ENCODE data around the gene FAAP100.
"Not testable (repeated sequence)": the region's sequence is repeated elsewhere in the genome, so short reads cannot be mapped to it uniquely, and the experiment has no call there.

The FAAP100 gene

DNA sequence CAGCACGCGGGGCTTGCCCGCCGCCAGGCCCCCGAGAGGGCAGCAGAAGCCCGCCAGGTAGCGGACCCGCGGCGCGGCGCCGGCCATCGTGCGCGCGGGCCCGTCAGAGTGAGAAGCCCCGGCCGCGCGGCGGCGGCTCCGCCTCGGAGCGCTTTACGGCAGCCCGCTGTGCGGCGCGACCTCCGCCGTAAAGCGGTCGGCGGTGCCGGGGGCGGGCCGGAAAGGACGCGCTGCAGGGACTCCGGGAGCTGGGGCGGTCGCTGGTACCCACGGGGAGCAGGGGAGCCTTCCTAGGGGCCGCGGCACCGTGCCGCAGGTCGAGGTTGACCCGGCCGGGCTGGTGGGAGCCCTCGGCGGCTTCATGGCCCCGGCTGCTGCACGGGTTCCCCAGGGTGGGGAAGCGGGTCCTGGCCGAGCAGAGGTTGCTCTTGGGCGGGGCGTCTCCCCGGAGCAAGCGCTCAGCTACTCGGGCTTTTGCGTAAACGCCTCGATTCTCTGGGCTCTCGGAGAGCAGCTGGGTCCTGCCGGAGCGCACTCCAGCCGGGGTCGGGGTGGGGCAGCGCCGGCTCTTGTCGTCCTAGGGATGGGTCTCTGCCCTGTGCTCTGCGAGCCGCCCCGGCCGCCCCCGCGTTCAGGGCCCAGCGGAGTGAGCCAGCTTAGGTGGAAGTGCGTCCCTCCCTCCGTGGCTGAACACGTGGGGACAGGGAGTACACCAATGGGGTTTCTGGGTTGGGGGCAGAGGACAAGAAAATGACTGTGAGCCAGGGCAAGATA is at the start of gene FAAP100:
Gene FAAP100 (minus strand): TSS at position 110 of the 774 bp plus-strand sequence. CDS start 23 bp downstream, at position 87.
- no peak for DNase-seq

DNA sequence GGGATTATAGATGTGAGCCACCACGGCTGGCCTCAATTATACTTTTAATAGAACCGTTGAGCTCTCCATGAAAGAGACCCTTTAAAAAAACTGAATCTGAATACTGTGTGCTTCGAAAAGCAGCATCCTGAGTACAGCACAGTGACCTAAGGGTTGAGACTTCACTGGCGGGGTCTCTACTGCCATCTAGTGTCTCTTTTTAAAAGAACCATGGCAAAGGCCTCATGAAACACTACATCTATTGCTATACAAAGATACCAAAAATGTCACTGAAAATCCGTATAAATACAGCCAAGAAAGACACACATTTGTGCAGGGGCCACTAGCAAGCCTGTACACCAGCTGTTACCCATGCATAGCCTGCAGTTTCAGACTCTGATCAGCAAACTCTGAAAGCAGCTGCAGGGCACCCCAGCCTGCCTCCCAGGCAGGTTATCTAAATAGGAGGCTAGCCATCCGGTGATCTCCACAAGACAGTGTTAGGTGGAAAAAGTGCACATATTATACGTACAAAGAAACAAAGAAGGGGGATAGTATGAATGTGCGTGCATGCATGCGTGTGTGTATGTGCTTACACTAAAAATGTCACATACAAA is 49.5 kb upstream of the FAAP100 start:
- peak; percentile 37 for DNase-seq

- no peak for DNase-seq
These were observed 47.8 kb upstream of the FAAP100 start for GRCh38 chr17:81599719-81600486.

DNA sequence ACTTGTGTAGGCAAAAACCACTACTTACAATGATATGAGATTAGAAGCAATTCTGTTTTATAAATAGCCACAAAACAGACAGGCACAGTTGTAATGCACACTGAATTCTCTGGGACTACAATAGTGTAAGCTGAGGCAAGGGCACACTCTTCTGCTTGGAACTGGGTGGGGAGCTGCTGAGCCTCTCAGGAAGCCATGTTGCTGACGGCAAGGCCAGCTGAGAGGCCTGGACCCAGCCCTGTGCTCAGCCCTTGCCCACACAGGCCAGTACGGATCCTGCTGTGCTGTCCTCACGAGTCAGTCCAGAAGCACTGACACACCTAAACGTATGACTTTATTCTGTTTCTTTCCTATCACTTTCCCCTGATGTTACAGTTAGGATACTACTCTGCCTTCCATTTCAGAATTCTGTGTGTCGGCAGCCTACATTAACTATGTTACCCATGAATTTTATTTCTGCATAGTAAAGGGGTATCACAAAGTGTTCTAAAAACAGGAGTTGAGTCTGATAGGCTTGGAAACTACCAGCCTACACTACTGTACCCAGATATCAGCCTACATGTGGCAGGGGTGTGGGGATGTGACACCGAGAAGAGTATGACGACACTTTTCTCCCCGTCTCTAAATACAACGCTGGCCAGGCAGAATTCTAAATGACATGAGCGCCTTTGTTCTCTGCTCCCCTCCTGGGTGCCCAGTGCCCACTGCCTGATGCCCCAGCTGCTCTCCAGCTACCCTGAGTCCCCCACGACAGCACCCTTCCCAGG is 41.1 kb upstream of the FAAP100 start:
- DNase-seq = no peak

GRCh38 chr17:81591971-81592370 is 39.8 kb upstream of the FAAP100 start:
- DNase-seq = no peak

- no peak for DNase-seq
These were observed 38.0 kb upstream of the FAAP100 start for GRCh38 chr17:81590121-81590520.

DNA sequence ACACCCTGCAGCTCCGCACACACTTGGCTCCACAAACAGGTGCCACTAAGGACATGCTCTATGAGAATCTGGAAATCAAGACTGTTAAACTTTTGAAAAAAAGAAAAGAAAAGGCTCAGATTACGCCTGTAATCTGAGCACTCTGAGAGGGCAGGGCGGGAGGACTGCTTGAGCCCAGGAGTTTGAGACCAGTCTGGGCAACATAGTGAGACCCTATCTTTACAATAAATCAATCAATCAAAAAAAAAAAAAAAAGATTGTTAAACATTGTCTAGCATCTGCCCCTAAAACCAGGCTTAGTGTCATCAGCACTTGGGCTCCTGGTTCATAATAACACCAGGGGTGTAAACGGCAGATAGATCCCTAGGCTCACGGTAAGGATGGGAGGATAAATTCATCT is 37.5 kb upstream of the FAAP100 start:
- no peak for DNase-seq

- DNase-seq = no peak
These were observed 33.9 kb upstream of the FAAP100 start for GRCh38 chr17:81586096-81586495.

- not testable (repeated sequence) for DNase-seq
These were observed 32.6 kb upstream of the FAAP100 start for GRCh38 chr17:81584771-81585170.

- no peak for DNase-seq
These were observed 31.6 kb upstream of the FAAP100 start for GRCh38 chr17:81583589-81584342.

DNA sequence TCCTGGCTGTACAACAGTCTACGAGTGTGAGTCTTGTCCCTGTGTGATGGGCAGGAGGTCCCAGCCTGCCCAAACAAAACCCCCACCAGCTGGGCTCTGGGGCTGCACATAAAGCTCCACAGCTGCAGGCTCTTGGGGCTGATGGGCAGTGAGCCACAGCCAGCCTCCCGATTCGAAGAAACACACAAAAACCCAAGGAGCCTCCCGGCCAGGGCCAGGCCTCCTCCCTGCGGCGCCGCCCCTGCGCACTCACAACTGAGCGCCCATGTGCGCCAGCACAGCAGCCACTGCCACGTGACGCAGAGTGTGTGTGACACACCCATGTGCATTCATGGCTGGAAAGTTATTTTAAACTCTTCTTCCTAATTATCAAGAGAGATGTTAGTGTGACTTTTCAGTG is 30.6 kb upstream of the FAAP100 start:
- DNase-seq = no peak

DNA sequence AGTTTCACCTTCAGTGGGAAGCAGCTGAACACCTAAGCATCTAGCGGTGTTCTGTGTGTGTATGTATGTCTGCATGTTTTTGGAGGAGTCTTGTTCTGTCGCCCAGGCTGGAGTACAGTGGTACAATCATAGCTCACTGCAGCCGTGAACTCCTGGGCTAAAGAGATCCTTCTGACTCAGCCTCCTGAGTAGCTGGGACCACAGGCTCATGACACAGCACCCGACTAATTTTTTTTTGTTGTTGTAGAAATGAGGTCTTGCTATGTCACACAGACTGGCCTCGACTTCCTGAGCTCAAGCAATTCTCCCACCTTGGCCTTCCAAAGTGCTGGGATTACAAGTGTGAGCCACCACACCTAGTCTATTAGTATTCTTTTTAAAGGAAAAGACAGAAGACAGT is 30.2 kb upstream of the FAAP100 start:
- DNase-seq = no peak

- no peak for DNase-seq
These were observed 29.6 kb upstream of the FAAP100 start for GRCh38 chr17:81581758-81582157.

- DNase-seq = no peak
These were observed 28.3 kb upstream of the FAAP100 start for GRCh38 chr17:81580481-81580880.

- DNase-seq = no peak
These were observed 27.7 kb upstream of the FAAP100 start for GRCh38 chr17:81579821-81580321.

- DNase-seq = no peak
These were observed 27.1 kb upstream of the FAAP100 start for GRCh38 chr17:81579298-81579697.

DNA sequence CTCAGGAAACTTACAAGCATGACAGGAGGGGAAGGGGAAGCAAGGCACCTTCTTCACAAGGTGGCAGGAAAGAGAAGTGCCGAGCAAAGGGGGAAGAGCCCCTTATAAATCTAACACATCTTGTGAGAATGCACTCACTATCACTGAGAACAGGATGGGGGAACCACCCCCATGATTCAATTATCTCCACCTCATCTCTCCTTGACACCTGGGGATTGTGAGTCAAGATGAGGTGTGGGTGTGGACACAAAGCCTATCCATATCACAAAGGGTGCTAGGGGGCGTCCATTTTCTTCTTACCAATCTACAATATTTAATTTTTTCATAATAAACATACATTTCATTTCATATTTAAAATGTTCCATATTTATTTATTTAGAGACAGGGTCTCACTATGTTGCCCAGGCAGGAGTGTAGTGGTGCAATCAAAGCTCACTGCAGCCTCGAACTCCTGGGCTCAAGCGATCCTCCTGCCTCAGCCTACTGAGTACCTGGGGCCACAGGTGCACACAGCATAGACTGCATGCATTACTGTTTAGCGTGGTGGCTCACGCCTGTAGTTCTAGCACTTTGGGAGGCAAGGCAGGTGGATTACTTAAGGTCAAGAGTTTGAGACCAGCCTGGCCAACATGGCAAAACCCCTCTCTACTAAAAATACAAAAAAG is 26.5 kb upstream of the FAAP100 start:
- no peak for DNase-seq

- no peak for DNase-seq
These were observed 25.9 kb upstream of the FAAP100 start for GRCh38 chr17:81578038-81578441.

GRCh38 chr17:81577278-81578000 is 25.3 kb upstream of the FAAP100 start:
- DNase-seq = no peak

DNA sequence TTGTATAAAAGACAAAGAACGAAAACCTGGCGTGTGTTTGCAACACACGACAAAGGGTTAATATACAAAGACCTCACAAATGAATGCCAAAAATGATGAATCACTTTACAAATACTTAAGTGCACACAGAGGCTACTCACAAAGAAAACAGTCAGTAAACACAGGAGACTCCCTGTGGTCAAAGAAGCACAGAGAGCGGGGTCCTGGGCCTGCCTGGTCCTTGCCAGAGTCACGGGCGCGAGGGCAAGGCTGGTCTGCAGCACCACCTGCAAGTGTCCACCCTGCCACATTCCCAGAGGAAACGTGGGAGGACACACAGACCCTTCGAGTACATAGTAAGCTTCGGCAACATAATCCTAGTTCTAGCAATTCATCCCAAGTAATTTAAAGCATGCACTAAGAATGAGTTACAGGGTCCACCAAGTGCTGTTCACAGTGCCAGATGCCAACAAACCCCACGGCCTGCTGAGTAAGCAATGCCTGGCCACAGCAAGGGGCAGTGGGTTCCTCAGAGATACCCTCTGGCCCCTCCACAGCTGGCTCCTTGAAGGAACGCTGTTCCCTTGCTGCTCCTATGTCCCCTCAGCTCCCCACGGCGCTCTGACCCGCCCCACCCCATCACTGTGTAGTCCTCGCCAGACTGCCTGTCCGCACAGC is 24.6 kb upstream of the FAAP100 start:
- no peak for DNase-seq
